DMS 273 (cell line): ENCODE data around the gene HIGD1C.

Experiments
- DNase-seq: peaks from one replicate; lab custom pipeline; 2025; ENCODE audit not compliant: unreplicated experiment; lab: John Stamatoyannopoulos, UW

Gene HIGD1C

DNA sequence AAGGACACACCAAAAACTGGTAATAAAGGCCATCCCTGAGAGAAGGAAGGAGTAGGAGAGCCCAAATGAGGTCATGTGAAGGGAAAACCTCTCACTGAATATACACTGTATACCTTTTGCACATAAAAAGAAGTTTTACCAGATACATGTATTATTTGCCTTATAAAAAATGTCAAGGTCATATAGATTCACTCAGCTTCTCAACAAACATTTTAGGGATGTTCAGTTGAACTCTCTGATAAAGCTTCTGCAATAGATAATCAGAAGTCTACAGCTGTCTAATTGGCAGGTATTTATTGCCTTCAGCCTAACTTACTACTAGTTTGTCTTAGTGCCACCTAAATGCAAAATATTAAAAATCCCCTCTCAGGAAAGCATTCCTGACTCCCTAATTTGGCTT, 65.1 kb downstream of the HIGD1C start:
- no peak for DNase-seq

DNA sequence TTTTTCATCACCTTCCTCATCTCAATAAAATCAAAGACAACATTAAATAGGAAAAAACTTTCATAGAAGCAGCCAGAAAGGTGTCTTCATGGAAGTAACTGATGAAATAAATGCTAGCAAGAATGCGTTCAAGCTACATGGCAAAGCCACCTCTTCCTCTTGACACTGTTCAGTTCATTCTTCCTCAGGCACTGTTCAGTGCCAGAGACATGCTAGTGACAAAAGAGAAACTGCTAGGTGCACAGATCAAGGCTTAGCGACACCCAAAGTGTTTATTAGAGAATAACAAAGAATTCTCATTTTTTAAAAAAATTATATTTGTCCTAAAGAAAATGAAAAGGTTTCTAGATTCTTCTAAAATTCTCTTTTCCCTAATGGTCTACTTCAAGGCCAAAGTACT, 66.6 kb downstream of the HIGD1C start:
- DNase-seq: no peak

DNA sequence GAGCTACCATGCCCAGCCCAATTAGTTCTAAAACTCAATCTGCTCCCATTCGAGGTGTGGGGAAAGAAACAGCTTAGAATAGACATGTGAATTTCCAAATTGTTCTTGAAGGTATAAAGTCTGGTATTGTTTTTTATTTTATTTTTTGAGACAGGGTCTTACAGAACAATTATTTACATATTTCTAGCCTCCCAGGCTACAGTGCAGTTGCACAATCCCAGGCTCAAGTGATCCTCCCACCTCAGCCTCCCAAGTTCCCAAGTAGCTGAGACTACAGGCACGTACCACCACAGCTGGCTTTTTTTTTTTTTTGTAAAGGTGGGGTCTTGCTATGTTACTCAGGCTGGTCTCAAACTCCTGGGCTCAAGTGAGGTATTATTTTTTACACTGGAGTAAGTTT, 67.6 kb downstream of the HIGD1C start:
- no peak for DNase-seq
